Adrenal gland (tissue), 12 donors: ENCODE measurements around the gene ZBTB18. TPM values are rescaled to one million over a fixed set of nuclear protein-coding genes. Genes with fewer than 3 reads are reported as not detected.

ENCODE experiments used
- DNase-seq, 7 donors: peaks; one replicate each; pipeline ENCODE4 v3.0.0-alpha.2; 2019 to 2020
- H3K27ac ChIP-seq, 5 donors: fragments of 200-600 bp; sonication (generic) in 4 of 5; 1 replicate in 3 of 5; 2 replicates in 2 of 5; pipeline versions ENCODE4 v1.5.1 to v1.8.0; 2016 to 2020; ENCODE audit warnings: mild to moderate bottlenecking in 1 of 5
- H3K27me3 ChIP-seq: fragments of 200-600 bp; 2 replicates; pipeline ENCODE4 v1.8.0; 2021
- H3K36me3 ChIP-seq, 2 donors: fragments of 200-600 bp; replicated peaks in 1 of 2; 1 replicate in 1 of 2; 2 replicates in 1 of 2; pipeline versions ENCODE4 v1.5.1 to v1.8.0; 2018 to 2022
- H3K4me1 ChIP-seq, 2 donors: fragments of 200-600 bp; replicated peaks in 1 of 2; 1 replicate in 1 of 2; 2 replicates in 1 of 2; pipeline versions ENCODE4 v1.5.1 to v1.8.0; 2018 to 2021
- H3K4me3 ChIP-seq, 4 donors: fragments of 200-600 bp; sonication (generic) in 3 of 4; one replicate each; pipeline ENCODE4 v1.5.1; 2016 to 2018
- H3K9me3 ChIP-seq, 3 donors: fragments of 200-600 bp; sonication (generic) in 1 of 3; replicated peaks in 1 of 3; 1 replicate in 2 of 3; 2 replicates in 1 of 3; pipeline versions ENCODE4 v1.5.1 to v1.8.0; 2016 to 2021
- POLR2A ChIP-seq, 2 donors: fragments of 450-650 bp; IDR thresholded peaks; one replicate each; pipeline ENCODE4 v1.6.1; 2017; ENCODE audit warnings: antibody characterized with exemption in 2 of 2, mild to moderate bottlenecking in 2 of 2, moderate library complexity in 1 of 2
- WGBS, 4 donors: extraction: QIAGEN DNeasy Blood & Tissue Kit in 2 of 4; methylation state at CpG; one replicate each; pipeline versions ENCODE4 v1.1.5 to v1.1.7; 2013 to 2017; 5-methylcytosine and 5-hydroxymethylcytosine counted together
- intact Hi-C, 2 donors: fragments of 100-400 bp; cut with DNase I; formaldehyde crosslinking; loops; one replicate each; pipeline versions ENCODE4 v1.14.1 to v1.15.0; 2022 to 2023
- polyA plus RNA-seq, 3 donors: library from polyadenylated mRNA; stranded (reverse); fragments of 200-250 nt in 2 of 3; fragments of 350-450 nt in 1 of 3; fragmentation: Illumina TruSeq in 1 of 3; extraction: RNeasy Lipid Tissue Mini Kit (QIAGEN cat#74804) in 1 of 3; gene quantifications; one replicate each; pipeline ENCODE4 v1.2.3, GENCODE V29; 2013 to 2014
- total RNA-seq, 9 donors: library from RNA; depleted of rRNA in 4 of 9; stranded (reverse); fragments of >200 nt in 4 of 9; fragments of 120-200 nt in 1 of 9; fragmentation: NEBNext Ultra II Directional in 1 of 9; extraction: Animal tissue kit (Norgen Biotek cat#: 25700) in 1 of 9; gene quantifications; one replicate each; pipeline versions ENCODE4 v1.1.0 to v1.2.4, GENCODE V29; 2013 to 2023
- TF ChIP-seq, protein P1 (sequence below), 6 experiments: fragments of 450-650 bp in 4 of 6; fragments of 200-600 bp in 2 of 6; sonication (generic) in 1 of 6; IDR thresholded peaks; 1 replicate in 5 of 6; 2 replicates in 1 of 6; pipeline versions ENCODE4 v1.5.1 to v1.8.0; 2016 to 2021; ENCODE audit warnings: antibody characterized with exemption in 6 of 6, mild to moderate bottlenecking in 2 of 6, moderate library complexity in 1 of 6
- donor health status: healthy with polysubstance abuse.
- donor health status: Bipolar disorder and iron deficiency.
- donor health status: DM: yes; HTN: yes; CAD: no.
- donor health status: DM: no; HTN: no; CAD: no.
- donor health status: DM: no; HTN: no; CAD: no.
- donor health status: DM: yes; HTN: yes; CAD: no.

ZBTB18 gene
- total and polyA plus RNA-seq, 12 donors, result 4.8 to 15.1 (median 8.4) TPM

GRCh38 chr1:244056577-244056976 lies 5.5 kb downstream of the ZBTB18 start:
- no peaks in the 10 kb centered on the region for H3K9me3 ChIP-seq
- peaks cover 0 to 15% of the 10 kb centered on the region in 2 donors for H3K36me3 ChIP-seq
- TF ChIP-seq POLR2A (IDR thresholded peaks at IDR 0.05), result no peak
- TF ChIP-seq, protein P1, sequence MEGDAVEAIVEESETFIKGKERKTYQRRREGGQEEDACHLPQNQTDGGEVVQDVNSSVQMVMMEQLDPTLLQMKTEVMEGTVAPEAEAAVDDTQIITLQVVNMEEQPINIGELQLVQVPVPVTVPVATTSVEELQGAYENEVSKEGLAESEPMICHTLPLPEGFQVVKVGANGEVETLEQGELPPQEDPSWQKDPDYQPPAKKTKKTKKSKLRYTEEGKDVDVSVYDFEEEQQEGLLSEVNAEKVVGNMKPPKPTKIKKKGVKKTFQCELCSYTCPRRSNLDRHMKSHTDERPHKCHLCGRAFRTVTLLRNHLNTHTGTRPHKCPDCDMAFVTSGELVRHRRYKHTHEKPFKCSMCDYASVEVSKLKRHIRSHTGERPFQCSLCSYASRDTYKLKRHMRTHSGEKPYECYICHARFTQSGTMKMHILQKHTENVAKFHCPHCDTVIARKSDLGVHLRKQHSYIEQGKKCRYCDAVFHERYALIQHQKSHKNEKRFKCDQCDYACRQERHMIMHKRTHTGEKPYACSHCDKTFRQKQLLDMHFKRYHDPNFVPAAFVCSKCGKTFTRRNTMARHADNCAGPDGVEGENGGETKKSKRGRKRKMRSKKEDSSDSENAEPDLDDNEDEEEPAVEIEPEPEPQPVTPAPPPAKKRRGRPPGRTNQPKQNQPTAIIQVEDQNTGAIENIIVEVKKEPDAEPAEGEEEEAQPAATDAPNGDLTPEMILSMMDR (IDR thresholded peaks at IDR 0.05), result no peak
- WGBS, 4 donors, result 88 to 96% (median 88%) methylated on average over 6 of the region's 6 CpGs
- no peaks in the 10 kb centered on the region for H3K27me3 ChIP-seq
- no peak for DNase-seq
- no peak overlapping the region for H3K4me3 ChIP-seq
- peaks cover 0 to 5% of the 10 kb centered on the region in 2 donors for H3K4me1 ChIP-seq
- H3K27ac ChIP-seq, result no peak overlapping the region
- intact Hi-C loops, result loop anchor here in 1 of 2 donors (10.0 kb wide), 1 partner anchor 208 kb away; no protein-coding TSS in a partner anchor

DNA sequence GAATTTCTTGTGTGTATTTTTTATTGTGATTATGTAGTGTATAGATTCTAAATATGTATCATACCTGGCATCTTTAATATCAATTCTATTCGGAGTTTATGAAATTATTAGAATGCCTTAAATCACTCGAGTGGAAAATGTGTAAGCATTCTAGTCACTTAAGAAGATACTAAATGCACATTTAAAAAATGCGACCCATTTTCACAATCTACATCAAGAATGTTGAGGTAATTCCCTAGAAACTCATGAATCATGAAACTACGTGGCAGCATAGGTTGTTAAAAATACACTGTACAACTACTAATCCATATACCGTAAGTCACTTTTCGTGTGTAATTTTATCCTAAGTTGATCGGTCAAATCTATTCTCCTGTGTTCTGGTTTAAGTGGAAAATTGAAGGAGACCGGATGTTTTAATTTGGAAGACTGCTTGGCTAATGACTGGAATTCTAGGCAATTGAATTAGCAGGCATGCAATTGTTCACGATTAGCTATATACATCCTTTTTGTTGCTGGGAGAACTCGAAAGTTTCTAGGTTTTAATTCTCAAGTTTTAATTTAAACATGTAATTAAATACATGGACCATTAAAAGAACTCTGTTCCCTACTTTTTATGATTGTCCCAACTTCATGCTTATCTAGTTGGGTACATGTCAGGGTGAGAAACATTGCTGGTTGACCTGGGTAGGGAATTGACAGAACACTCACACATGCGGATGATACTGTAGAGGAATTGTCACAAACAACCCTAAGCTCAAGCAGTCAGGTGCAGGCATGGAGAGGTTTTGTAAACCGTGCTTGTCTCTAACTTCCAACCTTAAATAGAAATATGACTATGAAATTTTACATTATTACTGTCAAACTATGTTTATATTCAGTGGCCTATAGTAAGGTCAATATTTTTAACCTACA lies 6.6 kb downstream of the ZBTB18 start:
- no peak for TF ChIP-seq POLR2A (IDR thresholded peaks at IDR 0.05)
- TF ChIP-seq, protein P1 (IDR thresholded peaks at IDR 0.05), result no peak
- no peaks in the 10 kb centered on the region for H3K4me1 ChIP-seq
- DNase-seq, result no peak
- H3K36me3 ChIP-seq, result peaks cover 0 to 15% of the 10 kb centered on the region in 2 donors
- H3K9me3 ChIP-seq, result no peaks in the 10 kb centered on the region
- H3K4me3 ChIP-seq, result no peak overlapping the region
- H3K27me3 ChIP-seq, result no peaks in the 10 kb centered on the region
- no peak overlapping the region for H3K27ac ChIP-seq
- 90 to 97% (median 92%) methylated on average over 12 of the region's 12 CpGs for WGBS, 4 donors
- intact Hi-C loops, result loop anchor here in 1 of 2 donors (10.0 kb wide), 1 partner anchor 207 kb away; no protein-coding TSS in a partner anchor

GRCh38 chr1:244060117-244060516 lies 9.0 kb downstream of the ZBTB18 start:
- intact Hi-C loops, result no loop called here
- WGBS, 4 donors, result 87 to 92% (median 90%) methylated on average over 1 of the region's 1 CpG
- no peaks in the 10 kb centered on the region for H3K4me1 ChIP-seq

DNA sequence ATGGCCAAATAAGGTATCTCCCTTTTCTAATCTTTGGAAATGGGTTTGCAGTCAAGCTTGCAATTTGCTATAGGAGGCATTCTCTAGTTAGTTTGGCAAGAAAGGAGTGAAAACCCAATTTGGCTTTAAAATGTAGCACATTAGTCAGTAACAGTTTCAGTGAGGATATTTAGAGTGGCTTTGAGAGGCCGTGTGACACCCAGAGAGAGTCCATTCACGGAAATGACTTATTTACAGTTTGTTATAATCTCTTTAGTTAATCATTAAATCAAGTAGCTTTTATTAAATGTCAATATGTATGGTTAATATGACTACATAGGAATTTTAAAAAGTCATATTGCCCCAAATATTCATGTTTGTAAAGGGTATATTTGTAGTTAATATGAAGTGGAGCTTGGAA lies 9.6 kb downstream of the ZBTB18 start:
- Histone ChIP-seq H3K9me3 (no peaks in the 10 kb centered on the region), H3K27ac (no peak overlapping the region), H3K27me3 (no peaks in the 10 kb centered on the region), H3K4me1 (no peaks in the 10 kb centered on the region), H3K4me3 (no peak overlapping the region), H3K36me3 (no peaks in the 10 kb centered on the region)
- WGBS, 4 donors, result 94 to 96% (median 95%) methylated on average over 2 of the region's 2 CpGs
- no peak for DNase-seq
- TF ChIP-seq POLR2A (IDR thresholded peaks at IDR 0.05), result no peak
- TF ChIP-seq, protein P1 (IDR thresholded peaks at IDR 0.05), result no peak
- intact Hi-C loops, result no loop called here

More at GRCh38 chr1:244060117-244060516, 9.0 kb downstream of the ZBTB18 start:
- no peak for DNase-seq
- Histone ChIP-seq H3K9me3 (no peaks in the 10 kb centered on the region), H3K27me3 (no peaks in the 10 kb centered on the region), H3K27ac (no peak overlapping the region), H3K4me3 (no peak overlapping the region), H3K36me3 (no peaks in the 10 kb centered on the region)
- TF ChIP-seq, protein P1 (IDR thresholded peaks at IDR 0.05), result no peak
- TF ChIP-seq POLR2A (IDR thresholded peaks at IDR 0.05), result no peak
